ENCODE results near the gene NOC2L. TPM values are rescaled to one million over a fixed set of nuclear protein-coding genes. Genes with fewer than 3 reads are reported as not detected.
"Not testable (repeated sequence)": the region's sequence is repeated elsewhere in the genome, so short reads cannot be mapped to it uniquely, and the experiment has no call there.

NOC2L gene
- total RNA-seq, 1 donor from 2014 or later = 95.5 TPM

DNA sequence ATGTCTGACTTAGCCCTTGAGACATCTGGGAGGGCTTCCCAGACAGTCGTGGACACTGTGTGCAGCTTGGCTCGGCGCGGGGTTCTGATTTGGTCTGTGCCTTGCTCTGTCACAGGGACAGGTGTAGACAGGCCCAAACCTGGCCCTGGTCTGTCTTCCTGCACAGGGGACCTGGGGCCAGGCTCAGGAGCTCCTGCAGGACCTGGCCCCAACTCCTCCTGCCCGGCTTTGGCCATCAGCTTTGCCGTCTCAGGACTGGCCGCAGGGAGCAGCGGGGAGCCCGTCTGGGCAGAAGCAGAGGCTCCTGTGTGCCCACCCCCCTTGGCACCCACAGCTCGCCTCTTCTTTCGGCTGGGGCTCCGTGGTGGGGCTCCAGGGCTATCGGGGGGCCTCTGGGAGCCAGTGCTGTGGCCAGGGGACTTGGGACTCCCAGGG, 21.1 kb upstream of the NOC2L start:
- ChIA-PET POLR2A (no interaction called here), CTCF (no interaction called here)
- DNase-seq (no peak), ATAC-seq (ENCODE audit: low read depth) (no peak)
- no peak overlapping the region for H3K4me3 Mint-ChIP-seq
- TF ChIP-seq, protein P1, sequence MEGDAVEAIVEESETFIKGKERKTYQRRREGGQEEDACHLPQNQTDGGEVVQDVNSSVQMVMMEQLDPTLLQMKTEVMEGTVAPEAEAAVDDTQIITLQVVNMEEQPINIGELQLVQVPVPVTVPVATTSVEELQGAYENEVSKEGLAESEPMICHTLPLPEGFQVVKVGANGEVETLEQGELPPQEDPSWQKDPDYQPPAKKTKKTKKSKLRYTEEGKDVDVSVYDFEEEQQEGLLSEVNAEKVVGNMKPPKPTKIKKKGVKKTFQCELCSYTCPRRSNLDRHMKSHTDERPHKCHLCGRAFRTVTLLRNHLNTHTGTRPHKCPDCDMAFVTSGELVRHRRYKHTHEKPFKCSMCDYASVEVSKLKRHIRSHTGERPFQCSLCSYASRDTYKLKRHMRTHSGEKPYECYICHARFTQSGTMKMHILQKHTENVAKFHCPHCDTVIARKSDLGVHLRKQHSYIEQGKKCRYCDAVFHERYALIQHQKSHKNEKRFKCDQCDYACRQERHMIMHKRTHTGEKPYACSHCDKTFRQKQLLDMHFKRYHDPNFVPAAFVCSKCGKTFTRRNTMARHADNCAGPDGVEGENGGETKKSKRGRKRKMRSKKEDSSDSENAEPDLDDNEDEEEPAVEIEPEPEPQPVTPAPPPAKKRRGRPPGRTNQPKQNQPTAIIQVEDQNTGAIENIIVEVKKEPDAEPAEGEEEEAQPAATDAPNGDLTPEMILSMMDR (IDR thresholded peaks at IDR 0.05) = no peak
- intact Hi-C loops (cut with micrococcal nuclease) = no loop called here
- no peaks in the 10 kb centered on the region for H3K9me3 Mint-ChIP-seq
- H3K36me3 Mint-ChIP-seq (ENCODE audit: low read depth) = no peaks in the 10 kb centered on the region
- peaks cover 4% of the 10 kb centered on the region for H3K4me1 Mint-ChIP-seq
- H3K27ac Mint-ChIP-seq = no peak overlapping the region
- H3K27me3 Mint-ChIP-seq = peaks cover 18% of the 10 kb centered on the region

DNA sequence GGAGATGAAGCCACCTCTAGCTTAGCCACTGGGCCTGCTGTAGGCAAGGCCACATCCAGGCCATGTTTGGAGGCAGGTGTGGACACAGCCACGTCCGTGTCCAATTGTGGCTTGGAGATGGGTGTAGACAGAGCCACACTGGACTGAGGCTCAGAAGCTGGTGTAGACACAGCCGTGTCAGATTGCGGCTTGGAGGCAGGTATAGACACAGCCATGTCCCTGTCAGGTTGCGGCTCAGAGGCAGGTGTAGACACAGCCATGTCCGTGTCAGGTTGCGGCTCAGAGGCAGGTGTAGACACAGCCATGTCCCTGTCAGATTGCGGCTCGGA, 20.7 kb upstream of the NOC2L start:
- TF ChIP-seq, protein P1 (IDR thresholded peaks at IDR 0.05) = no peak
- intact Hi-C loops (cut with micrococcal nuclease) = no loop called here

DNA sequence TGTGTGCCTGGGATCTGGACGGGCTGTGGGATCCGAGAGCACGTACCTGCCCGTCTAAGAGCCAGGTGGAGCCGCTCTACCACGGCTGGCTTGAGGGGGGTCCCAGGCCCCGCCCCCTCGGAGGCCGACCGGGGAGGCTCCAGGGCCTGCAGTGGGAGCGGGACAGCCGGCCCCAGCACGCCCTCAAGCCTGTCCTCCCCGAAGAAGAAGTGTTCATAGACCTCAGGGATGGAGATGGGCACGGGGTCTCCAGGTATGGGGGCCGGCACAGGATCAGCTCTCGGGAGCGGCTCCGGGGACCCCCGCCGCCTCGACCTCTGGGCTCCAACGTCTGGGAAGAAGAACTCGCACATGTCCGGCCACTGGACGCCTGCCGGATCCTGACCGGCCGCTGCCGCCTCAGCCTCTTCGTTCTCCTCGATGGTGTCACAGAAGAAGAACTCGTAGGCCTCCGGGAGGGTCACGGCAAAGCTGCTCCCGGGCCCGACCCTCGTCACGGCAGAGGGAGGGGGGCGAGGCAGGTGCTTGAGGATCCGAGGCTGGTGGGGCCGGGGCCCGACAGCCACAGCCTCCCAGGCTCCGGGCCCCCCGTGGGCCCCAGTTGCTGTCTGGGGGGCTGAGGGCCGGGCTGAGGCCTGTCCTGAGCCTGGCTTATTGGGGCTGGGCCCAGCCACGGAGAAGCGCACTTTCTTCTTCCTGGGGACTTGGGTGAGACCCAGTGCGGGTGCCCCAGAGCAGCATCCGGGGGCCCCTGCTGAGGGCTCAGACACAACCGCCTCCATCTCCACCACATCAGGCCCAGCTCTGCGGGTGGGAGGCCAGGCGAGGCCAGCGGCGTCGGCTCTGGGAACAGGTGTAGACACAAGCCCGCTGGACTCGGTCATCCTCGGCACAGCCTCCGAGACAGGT, 20.0 kb upstream of the NOC2L start:
- intact Hi-C loops (cut with micrococcal nuclease) = no loop called here
- ATAC-seq (ENCODE audit: low read depth) (no peak), DNase-seq (no peak)
- H3K9me3 Mint-ChIP-seq = no peaks in the 10 kb centered on the region
- H3K4me1 Mint-ChIP-seq = peaks cover 4% of the 10 kb centered on the region
- H3K27me3 Mint-ChIP-seq = peaks cover 21% of the 10 kb centered on the region
- no peak overlapping the region for H3K4me3 Mint-ChIP-seq
- H3K36me3 Mint-ChIP-seq (ENCODE audit: low read depth) = no peaks in the 10 kb centered on the region
- TF ChIP-seq, protein P1 (IDR thresholded peaks at IDR 0.05) = no peak
- POLR2A ChIA-PET = no interaction called here
- CTCF ChIA-PET = no interaction called here
- no peak overlapping the region for H3K27ac Mint-ChIP-seq

More for the DNA sequence above, 20.7 kb upstream of the NOC2L start:
- Mint-ChIP-seq H3K36me3 (ENCODE audit: low read depth) (no peaks in the 10 kb centered on the region), H3K27me3 (peaks cover 19% of the 10 kb centered on the region), H3K4me1 (peaks cover 4% of the 10 kb centered on the region), H3K9me3 (no peaks in the 10 kb centered on the region), H3K27ac (no peak overlapping the region), H3K4me3 (no peak overlapping the region)
- ATAC-seq (ENCODE audit: low read depth) (no peak), DNase-seq (no peak)
- POLR2A ChIA-PET = no interaction called here
- CTCF ChIA-PET = no interaction called here

DNA sequence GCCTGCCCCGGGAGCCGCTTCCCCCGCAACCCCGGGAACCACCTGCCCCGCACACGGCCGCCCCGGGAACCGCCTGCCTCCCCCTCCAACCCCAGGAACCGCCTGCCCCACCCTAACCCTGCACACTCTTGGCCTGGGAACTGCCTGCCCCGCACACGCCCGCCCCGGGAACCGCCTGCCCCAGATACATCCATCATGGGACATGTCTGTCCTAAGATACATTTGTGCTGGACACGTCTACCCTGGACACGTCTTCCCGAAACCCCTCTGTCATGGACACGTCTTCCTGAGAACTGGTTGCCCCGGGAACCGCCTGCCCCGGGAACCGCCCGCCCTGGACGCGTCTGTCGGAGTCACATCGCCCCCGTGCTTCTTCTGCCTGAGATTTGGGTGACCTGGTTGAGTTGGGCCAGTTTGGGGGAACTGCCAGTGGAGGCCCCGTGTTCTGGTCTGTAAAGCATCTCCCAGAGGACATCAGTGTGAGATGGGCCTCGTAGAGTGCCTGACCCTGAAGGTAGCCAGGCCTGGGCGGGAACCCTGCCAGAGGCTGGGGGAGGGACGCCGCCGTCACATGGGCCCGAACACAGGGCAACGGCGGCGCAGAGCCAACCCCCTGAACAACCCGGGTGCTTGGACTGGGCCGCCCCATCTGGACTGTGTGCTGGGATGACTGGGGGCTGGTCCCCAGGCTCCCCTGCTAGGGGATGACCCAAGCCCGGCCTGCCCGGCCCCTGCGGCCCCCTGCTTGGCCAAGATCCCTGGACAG, 19.2 kb upstream of the NOC2L start:
- H3K9me3 Mint-ChIP-seq = no peaks in the 10 kb centered on the region
- intact Hi-C loops (cut with micrococcal nuclease) = no loop called here
- no peak for DNase-seq
- no peak for ATAC-seq (ENCODE audit: low read depth)
- TF ChIP-seq, protein P1 (IDR thresholded peaks at IDR 0.05) = no peak
- H3K27ac Mint-ChIP-seq = no peak overlapping the region
- ChIA-PET CTCF (no interaction called here), POLR2A (no interaction called here)
- H3K36me3 Mint-ChIP-seq (ENCODE audit: low read depth) = no peaks in the 10 kb centered on the region
- peaks cover 4% of the 10 kb centered on the region for H3K4me1 Mint-ChIP-seq
- H3K4me3 Mint-ChIP-seq = no peak overlapping the region
- H3K27me3 Mint-ChIP-seq = peaks cover 24% of the 10 kb centered on the region

DNA sequence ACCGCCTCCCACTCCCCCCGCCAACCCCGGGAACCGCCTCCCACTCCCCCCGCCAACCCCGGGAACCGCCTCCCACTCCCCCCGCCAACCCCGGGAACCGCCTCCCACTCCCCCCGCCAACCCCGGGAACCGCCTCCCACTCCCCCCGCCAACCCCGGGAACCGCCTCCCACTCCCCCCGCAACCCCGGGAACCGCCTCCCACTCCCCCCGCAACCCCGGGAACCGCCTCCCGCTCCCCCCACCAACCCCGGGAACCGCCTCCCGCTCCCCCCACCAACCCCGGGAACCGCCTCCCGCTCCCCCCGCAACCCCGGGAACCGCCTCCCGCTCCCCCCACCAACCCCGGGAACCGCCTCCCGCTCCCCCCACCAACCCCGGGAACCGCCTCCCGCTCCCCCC, 17.7 kb upstream of the NOC2L start:
- intact Hi-C loops (cut with micrococcal nuclease) = loop anchor here (1.0 kb wide), 2 partner anchors 71 to 107 kb away; no protein-coding TSS in a partner anchor
- not testable (repeated sequence) for H3K27ac Mint-ChIP-seq; H3K36me3 Mint-ChIP-seq (ENCODE audit: low read depth); DNase-seq; H3K4me1 Mint-ChIP-seq; H3K9me3 Mint-ChIP-seq; ATAC-seq (ENCODE audit: low read depth); H3K4me3 Mint-ChIP-seq
- ChIA-PET CTCF (interaction anchor here (0.7 to 3.4 kb wide), 6 partner anchors 20 to 146 kb away, joined by 3 to 10 read pairs (median 4); no protein-coding TSS in a partner anchor), POLR2A (interaction anchor here (1.3 kb wide), 1 partner anchor 10 kb away, joined by 5 read pairs; no protein-coding TSS in a partner anchor)
- H3K27me3 Mint-ChIP-seq = peaks cover 22% of the 10 kb centered on the region

All from activated B cell treated with CpG ODN at 0.5 μM for 24 hours (primary cell).